GM21576 (cell line): Measurements from ENCODE around the gene CENPP.

Experiments
- ATAC-seq: cut with Tn5 transposase; IDR thresholded peaks from one replicate; pipeline ENCODE4 v1.9.1; 2021; ENCODE audit warnings: mild to moderate bottlenecking, moderate library complexity; ENCODE audit not compliant: unreplicated experiment

Gene CENPP

DNA sequence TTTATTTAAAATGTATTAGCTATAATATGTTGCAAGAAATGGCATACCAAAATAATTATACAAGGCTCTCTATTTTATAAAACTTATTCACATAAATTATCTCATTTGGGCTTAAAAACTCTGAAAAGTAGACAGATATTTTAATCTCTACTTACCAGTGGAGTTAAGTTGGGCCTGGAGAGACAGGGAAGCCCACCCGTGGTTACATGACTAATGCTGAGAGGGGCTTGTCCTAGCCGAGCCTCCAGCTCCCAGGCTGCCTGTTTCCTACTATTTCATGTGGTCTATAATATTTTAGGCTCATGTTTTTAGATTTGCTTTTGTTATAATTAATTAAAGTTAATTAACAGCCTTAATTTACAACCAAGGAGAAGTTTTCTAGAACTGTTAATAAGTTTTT is 177.4 kb downstream of the CENPP start:
- ATAC-seq = no peak

DNA sequence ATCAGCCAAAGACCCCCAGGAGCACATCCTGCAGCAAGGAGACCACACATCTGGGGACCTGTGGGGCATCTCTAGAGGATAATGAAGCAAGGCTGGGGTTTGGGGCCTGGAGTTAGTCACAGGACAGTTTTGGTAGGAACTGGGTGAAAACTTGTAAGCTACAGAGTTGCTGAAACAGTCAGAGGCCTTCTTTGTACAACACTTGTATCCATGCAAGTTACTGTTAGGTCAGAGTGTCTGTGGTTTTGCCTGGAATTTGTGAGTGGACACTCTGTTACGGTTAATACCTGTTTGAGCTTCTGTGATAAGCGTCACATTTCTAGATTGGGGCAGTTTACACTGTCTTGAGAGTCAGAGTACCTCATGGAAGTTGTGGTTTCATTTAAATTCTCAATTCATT is 179.1 kb downstream of the CENPP start:
- ATAC-seq = no peak

DNA sequence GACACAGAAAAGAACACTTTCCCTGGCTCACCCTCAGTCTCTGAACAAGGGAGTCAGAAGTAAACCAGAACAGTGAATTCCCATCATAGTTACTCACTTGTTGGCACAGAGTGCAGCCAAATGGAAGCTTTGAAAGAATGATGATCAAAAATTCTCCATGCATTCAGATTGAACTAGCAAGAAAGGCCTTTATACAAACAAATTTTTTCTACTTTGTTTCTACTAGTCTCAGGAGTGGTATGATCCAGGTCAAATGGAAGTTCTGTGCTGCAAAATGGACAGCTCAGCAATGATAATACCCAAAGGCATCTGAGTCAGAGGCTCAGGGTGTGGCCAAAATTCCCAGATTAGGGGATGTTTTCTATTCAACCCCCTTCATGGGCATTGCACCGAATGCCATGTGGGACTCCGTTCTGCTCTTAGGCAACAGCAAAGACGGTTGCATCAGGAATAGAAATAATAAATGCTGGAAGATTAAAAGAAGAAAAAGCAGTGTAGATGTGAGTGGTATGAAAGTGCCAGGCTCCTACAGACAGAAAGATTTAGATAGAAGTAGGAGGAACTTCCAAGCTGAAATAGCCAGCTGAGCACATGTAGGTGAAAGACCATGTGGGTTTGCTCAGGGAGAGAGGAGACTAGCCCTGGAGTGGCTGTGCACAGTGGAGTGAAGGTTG is 180.6 kb downstream of the CENPP start:
- no peak for ATAC-seq

DNA sequence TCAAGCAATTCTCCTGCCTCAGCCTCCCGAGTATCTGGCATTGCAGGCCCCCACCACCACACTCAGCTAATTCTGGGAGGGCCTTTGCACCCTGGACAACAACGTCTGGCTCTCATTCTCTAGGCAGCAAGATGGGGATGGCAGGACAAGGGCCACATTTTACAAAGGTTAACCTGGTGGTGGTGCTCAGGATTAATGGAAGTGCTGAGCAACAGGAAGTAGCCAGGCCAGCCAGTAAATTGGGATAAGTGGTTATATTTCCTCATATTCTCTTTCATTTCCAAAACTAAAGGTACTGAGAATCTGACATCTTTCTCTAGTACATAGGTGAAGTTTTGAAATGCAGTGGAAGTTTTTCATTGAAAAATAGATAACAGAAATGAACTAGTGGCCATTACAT is 181.3 kb downstream of the CENPP start:
- no peak for ATAC-seq

DNA sequence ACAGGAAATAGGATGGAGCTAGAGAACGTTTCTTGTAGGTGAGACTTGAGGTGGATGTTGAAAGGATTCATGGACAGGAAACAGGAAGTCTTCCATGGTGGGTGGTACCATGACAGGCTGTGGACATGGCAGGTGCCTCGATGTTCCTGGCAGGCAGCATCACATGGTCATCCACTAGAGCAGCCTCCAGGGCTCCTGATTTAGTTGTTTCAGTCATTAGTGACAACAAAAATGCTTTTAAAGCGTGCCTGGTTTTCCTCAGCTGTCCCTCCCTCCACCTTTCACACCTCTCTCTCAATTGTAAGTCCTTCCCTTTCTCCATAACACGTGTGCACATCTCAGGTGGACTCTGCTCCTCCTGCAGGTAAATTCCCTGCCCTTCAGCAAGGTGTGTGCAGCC is 181.7 kb downstream of the CENPP start:
- ATAC-seq = no peak

DNA sequence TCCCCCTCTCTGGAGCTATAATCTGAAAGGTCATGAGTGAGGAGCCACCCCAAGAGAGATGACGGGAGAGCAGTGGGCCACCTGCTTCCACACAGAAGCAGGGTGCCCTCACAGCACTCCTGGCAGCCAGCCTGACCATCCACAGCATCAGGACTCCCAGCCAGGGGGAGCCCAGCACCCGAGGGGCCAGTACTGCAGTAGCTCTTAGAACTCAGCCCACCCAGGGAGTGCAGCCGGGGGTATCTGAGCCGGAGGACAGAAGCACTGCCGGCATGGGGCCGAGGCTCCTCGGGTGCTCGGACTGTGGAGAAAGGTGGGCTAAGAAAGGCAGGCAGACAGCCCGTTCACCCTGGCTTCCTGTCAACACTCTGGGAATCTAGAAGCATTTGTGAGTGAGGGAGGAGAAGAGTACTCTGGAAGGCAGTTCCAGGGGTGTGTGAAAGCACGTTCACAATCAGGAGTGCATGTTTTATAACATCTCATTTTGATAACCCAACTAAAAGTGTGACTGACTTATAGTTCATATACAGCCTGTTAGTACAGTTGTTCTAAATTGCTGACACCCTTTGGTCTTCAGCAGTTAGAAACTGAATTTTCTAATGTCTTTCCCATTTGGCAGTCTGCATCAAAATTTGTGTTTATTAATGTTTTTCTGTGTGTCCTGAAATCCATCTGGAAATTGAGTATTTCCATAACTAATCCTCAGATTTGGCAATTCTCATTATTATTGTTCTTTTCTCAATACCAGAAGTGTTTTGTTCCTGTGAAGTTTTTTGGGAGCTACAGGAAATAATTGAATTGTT is 182.5 kb downstream of the CENPP start:
- ATAC-seq = no peak

DNA sequence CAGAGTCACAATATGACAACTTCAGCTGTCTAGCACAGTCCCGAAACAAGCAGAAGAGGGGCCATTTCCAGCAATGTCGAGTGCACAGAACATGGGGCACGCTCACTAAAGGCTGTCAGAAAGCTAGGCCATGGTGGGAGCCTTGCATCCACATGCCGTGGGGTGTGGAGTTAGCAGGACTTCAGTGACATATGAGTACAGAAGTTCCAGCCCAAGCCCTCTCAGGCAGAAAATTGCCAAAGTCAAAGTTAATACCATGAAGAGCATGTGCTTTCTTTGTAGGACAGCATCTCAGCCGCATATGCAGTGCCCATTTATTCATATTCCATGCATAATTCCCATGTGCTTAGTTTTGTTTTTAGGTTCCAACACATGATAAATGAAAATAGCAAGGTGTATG is 183.3 kb downstream of the CENPP start:
- no peak for ATAC-seq

DNA sequence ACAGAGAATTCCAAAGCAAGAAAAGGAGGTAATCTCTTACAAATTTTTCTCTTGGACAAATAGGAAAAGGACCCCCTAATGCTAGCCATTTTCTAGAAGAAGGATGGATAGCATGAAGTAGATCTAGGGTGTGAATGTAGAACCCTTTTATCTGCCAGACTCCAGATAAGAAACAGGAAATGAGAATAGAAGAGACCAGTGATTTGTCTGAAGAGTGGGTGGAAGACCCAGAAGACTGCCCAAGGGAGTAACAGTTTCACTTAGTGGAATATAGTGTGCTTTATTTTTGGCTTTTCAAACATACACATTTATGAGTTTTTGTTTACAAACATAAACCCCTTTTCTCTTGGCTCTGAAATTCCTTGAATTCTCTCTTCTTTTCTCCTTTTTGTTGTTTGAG is 185.0 kb downstream of the CENPP start:
- no peak for ATAC-seq

DNA sequence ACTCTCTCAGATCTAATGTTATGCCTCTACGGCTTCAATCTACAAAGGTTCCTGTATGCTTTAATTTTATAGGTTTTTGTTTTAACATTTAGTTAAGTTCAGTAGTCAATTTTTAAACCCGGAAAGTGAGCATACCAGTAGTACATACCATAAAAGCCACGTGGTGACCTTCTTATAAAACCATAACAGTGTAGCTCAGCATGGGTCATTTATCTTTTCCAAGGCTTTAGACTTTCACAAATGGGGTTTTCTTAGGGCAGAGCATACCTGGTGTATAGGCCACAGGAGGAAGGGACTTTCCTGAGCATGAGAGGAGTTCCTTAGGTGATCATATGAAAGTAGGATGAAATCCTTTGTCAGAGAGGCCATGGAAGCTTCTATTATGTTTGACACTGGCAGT is 186.9 kb downstream of the CENPP start:
- ATAC-seq = no peak

DNA sequence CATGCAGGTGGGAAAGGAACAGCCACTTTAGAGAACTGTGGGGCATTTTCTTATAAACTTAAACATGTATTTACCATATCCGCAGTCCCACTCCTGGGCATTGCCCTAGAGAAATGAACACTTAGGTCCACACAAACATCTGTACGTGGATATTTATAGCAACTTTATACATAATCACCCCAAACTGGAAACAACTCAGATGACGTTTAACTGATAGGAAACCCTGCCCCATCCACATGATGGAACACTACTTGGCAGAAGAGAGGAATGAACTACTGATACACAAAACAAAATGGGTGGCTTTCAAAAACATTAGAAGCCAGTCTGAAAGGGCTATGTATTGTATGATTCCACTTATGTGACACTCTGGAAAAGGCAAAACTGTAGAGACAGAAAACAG is 187.6 kb downstream of the CENPP start:
- ATAC-seq = no peak

DNA sequence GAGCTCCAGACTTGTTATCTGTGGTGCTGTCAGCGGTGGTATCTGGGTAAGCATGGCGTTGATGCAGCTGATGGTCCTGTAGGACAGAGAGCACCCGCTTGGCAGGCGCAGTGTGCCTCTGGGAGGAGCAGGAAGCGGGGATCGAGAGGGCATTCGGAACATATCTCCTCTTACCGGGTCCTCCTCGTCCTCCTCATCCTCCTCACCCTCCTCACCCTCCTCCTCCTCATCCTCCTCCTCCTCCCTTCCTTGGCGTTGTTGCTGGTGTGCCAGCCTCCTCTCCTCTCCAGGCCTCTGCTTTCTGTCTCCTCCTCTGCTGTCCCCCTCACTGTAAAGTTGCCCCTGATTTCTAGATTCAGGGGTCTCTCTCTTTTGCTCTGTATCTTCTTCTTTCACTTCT is 188.9 kb downstream of the CENPP start:
- ATAC-seq = no peak

DNA sequence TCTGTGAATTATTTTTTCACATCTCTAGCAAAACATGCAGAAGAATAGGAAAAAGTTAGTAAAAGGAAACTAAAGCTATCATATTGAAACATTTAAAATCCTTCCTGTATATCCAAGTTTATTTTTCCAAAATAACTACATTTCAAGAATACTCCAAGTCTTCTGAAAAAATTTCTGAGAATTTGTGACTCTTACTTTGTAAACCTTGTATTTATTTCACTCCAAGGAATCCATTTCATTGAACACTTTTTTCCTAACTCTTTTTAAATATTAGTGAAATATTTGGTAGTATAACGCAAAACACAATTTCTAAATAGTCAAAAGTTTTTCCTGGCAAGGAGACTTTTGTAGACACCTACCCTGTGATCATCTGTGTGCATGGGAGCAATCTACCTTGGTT is 190.8 kb downstream of the CENPP start:
- ATAC-seq = no peak

DNA sequence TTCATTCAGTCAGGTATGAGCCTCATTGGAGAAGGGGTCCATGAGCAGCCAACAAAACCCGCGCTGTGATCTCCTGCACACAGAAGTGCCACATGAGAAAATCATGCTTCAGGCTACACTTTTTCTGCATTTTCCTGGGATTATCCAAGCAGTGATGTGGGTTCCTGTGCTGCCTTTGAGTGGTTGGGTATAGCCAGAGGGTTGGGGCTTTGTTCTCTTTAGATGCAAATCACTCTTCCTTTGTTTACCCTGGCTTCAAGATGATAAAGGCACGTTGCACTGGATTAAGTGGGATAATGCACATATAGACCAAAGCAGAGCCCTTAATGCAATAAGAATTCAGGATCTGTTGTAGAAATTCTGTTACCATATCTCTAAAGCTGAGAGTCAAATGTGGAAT is 191.3 kb downstream of the CENPP start:
- ATAC-seq = no peak

DNA sequence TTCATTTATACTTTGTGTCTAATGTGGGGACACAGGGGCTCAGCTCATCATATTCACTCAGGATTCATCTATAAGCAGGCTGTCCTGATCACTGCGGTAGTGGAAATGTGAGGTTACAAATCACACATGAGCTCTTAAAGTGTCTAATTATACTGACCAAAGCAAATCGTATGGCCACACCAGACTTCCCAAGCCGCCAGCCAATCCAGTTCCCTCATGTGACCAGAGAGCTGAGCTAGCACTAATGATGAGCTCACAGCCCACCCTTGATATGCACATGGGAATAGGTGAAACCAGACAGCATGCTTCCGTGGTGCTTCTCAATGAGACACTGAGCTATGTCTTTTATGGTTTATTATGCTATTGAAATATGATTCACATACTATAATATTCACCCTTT is 192.4 kb downstream of the CENPP start:
- no peak for ATAC-seq

DNA sequence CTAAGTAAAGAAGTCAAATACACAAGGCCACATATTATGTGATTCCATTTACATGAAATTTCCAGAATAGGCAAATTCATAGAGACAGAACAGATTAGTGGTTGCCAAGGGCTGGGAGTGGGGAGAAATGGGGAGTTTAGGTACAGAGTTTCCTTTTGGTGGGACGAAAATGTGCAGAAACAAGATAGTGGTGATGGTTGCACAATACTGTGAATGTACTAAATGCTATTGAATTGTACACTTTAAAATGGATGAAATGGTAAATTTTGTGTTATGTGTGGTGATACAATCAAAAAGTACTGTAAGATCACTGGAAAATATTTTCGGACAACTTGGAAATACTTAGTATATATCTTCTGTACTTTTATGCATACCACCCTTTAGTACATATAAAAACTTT is 195.1 kb downstream of the CENPP start:
- no peak for ATAC-seq

DNA sequence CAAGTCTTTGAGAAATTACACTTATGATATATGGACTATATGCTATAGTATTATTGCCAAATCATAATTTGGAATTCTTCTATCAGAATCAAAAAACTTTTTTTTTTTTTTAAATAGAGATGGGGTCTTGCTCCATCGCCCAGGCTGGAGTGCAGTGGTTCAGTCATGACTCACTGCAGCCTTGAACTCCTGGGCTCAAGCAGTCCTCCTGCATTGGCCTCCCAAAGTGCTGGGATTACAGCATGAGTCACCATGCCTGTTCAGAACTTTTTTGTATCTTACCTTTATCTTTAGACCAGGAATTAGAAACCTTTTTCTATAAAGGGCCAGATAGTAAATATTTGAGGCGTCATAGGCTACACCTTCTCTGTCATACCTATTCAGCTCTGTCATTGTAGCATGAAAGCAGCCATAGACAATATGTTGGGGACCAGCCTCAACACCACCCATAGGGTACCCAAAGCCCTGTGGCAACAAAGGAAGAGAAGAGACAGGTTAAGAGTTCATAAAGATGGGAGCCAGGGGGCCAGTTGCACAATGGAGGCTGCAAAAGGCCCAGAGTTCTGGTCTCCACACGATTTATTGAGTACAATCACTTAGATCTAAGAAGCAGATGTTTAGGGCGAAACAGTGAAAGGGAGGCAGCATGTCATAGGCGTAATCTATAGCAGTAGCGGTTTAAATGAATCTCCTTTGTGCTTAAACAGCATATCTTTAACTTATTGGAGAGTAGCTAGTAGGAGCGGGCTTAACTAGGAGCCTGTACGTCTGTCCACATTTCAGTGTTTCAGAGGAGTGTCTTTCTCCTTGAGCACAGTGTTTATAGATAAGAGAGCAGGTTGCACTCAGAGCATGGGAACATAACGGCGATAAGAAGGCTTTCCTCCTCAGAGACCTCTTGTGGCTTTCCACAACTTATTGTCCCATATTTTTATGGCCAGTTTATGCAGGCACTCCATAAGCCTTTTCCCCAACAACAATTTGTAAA is 197.5 kb downstream of the CENPP start:
- no peak for ATAC-seq

DNA sequence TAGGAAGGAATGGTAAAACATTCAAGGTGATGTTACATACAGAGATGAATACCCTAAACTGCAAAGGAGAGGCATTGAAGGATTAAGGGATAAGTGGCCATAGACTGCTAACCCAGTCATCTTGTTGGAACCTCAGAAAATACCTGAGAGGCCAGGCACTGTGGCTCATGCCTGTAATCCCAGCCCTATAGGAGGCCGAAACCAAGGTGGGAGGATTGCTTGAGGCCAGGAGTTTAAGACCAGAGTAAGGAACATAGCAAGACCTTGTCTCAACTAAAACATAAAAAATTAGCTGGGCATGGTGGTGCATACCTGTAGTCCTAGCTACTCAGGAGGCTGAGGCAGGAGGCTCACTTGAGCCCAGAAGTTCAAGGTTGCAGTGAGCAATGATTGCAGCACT is 199.1 kb downstream of the CENPP start:
- ATAC-seq = no peak

DNA sequence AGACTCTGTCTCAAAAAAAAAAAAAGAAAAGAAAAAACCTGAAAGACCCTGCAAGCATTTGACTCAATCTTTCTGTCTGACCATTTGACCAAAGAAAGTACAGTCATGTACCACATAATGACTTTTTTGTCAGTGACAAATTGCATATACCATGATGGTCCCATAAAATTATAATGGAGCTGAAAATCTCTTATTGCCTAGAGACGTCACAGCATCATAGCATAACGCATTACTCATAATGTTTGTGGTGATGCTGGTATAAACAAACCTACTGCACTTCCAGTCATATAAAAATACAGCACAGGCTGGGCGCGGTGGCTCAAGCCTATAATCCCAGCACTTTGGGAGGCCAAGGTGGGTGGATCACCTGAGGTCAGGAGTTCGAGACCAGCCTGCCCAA is 199.6 kb downstream of the CENPP start:
- ATAC-seq = no peak

DNA sequence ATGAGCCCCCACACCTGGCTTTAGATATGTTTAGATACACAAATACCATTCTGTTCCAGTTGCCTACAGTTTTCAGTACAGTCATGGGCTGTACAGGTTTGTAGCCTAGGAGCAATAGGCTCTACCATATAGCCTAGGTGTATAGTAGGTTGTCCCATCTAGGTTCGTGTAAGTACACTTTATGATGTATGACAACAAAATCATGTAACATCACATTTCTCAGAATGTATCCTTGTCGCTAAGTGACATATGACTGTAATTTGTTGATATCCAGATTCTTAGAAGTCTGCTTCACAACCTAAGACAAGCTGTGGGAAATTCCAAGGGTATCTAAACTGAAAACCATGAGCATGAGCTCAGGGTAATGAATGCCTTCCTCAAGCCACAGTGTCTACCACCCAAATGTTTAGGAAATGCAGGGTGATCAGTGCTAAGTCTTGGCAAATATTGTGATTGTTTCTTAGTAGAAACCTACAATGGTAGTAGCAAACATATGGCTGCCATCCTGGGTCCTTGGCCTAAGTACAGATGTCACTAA is 201.6 kb downstream of the CENPP start:
- ATAC-seq = no peak

DNA sequence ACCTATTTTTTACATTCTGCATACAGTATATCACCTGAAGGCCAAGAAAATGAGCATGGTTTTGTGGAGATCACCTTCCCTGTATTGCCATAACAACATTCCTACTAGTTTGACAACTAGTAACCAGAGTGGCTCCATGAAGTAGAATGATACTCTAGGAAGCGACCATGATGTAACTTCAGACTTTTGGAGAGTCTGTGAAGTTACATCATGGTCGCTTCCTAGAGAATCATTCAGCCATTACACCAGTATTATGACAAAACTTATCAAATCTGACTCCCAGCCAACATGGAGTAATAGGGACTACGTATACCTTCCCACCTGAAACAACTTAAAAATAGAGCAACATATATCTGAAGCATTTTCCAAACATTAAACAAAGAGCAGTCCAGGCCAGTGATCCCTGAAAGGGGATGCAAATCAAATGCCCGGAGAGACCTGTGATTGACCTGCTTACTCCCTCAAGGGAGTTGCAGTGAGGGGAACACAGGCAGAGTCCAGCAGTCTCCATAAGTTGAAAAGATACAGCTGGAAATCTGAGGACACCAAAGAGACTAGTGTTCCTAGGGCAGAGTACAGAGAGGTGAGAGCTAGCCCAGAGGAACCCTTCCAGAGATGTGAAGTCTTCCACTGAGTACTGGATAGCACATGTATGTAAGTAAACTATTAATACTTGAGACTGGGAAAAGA is 202.2 kb downstream of the CENPP start:
- ATAC-seq = no peak

DNA sequence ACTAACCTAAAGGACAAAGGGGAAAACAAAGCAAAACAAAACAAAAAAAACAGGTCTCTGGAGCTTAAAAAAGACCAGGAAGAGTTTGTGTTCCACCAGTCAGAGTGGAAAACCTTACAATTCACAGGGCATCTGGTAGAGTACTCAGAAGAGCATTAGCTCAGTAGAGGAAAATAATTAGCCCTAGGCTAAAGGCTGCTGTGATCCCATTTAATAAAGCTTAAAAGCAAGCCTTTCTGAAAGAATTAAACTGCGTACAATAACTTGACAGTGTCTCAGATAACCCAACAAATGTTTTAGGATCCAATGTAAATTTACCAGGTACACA is 202.7 kb downstream of the CENPP start:
- ATAC-seq = no peak
